Measurements from ENCODE around the gene PDE4D.

PDE4D gene

DNA sequence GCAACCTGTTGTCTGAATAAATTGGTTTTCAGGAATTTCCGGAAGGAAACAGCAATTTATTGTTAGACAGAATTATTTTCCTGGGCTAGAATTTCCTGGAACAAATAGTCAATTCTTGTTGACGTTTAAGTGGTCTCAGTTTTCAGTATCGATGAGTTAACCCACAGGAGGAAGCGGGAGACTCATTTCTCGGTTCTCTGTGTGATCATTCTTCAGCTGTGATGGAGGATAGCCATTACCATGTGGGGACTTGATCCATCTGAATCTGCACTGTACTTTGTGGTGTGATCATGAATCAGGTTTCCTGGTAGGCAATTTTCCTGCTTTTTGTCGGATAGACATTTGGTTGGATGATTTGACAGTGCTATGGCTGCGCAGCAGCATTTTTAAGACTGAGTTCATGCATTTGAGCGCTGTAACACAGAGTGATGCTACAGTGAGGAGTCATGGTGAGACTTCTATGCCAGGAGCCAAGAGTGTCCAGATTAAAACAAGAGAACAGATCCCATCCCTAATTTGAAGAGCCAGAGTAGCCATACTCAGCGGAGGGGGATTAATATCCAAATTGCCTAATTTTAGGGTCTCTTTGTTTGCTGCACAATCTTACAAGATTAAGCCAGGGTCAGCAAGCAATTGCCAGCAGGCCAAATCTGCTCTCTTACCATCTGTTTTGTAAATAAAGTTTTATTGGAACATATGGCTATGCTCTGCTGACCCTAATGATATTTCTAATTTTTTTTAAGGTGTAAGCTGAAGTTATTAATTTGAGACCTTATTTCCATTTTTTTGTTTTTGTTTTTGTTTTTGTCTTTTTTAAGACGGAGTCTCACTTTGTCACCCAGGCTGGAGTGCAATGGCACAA is 954.7 kb downstream of the PDE4D start:
- no peak for DNase-seq (ENCODE audit: low spot score)

- no peak for DNase-seq (ENCODE audit: low spot score)
Observed at GRCh38 chr5:58937031-58937681, 956.4 kb downstream of the PDE4D start.

GRCh38 chr5:58934629-58935097 is 958.9 kb downstream of the PDE4D start:
- no peak for DNase-seq (ENCODE audit: low spot score)

DNA sequence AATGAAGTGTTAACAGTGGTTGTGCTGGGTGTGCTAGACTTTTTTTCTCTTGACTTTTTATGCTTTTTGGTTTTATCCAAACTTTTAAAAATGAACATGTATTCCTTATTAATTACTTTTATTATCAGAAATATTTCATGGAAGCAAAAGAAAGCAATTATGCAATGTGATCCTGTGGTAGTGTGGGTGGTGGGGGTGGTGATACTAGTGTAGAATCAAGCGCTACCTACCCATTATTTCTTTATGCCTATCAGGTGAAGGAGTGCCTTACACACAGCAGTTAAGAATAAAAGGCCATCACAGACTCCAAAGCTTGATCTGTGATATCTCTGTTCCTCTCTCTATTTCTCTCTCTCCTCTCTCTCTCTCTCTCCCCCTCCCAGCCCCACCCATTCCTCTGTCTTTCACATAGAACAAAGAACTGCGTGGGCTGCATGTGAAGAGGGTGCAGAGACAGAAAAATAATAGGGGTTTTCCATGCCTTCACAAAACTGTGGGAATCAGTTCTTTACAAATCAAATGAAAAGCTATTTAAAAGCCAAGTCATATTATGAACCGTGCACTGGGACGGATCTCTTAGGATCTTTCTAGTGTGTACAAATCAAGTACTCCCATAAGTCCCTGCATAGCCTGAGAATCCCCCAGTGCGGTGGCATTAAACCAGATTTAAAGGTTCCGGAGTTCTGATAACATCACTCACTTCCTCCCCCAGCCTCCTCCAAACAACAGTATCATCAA is 959.5 kb downstream of the PDE4D start:
- DNase-seq (ENCODE audit: low spot score), result no peak

DNA sequence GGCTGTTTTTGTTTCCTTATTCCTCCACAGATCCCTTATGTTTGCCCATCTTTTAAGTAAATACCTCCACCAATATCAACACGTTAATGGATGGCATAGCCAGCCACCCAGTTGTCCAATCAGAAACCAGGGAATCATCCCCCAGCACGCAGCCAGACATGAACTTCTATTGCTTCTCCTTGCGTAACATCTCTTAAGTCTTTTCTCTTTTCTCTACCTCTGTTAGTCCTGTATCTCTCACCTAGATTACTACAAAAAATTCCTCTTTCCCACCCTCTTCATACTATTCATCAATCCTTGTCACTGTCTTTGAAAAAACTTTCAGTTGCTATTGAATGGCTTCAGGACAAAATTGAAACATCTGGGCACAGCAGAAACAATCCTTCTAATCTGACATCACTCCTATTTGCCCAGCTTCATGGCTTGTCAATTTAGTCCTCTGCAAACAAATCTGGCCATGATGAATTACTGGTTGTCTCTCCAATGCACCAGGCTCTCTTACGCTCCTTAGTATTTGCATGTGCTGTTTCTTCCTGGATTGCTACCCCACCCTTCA is 961.4 kb downstream of the PDE4D start:
- no peak for DNase-seq (ENCODE audit: low spot score)

DNA sequence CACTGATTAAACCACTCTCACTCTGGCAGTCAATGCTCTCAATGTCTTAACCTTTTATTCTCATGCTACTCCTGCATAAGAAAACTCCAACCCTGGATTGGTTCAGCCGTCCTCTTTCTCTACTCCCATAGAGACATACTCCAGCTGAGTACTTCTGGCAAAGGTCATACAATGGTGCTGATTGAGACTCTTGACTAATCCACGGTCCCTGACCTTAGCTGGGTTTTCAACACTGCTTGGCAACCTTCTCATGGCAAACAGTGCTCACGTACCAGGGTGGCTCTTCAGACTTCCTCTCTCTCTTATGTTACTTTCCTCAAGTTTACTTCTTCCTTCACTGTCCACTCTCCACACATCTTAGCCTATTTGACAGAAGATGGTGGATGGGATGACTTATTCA is 963.0 kb downstream of the PDE4D start:
- DNase-seq (ENCODE audit: low spot score), result no peak

DNA sequence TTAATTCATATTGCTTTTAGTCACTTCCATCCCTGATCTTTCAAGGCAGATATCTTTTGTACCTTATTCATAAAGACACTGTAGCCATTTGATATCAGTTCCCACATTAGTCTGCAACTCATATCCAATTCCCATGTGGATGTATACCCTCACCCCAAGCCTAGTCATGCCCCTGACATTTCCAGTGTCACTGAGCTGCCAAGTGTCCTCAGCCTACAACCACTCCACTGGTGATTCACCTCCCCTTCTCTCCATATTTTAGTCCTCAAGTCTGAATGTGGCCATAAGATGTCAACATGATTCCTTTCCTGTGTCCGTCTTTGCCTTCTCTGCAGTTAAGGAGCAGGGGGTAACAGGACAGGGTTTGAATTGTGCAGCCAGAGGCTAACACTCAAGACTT is 963.8 kb downstream of the PDE4D start:
- no peak for DNase-seq (ENCODE audit: low spot score)

- no peak for DNase-seq (ENCODE audit: low spot score)
Observed at GRCh38 chr5:58927938-58928337, 965.6 kb downstream of the PDE4D start.

- DNase-seq (ENCODE audit: low spot score), result no peak
Observed at GRCh38 chr5:58927181-58927580, 966.3 kb downstream of the PDE4D start.

DNA sequence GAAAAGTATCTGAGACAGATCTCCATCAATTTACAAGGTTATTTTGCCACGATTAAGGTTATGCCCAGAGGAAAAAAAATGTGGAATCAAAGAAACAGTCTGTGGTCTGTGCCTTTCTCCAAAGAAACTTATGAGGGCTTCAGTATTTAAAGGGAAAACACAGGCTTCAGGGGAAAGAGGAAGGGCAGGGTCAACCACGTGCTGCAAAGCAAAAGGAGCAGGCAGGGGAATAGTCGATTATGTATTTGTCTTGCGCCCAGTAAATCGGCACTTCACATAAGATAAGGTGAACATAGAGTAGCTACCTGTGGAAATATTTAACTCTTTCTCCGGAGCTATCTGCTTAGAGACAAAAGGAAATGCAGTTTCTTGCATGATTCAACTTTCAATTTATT is 967.0 kb downstream of the PDE4D start:
- no peak for DNase-seq (ENCODE audit: low spot score)

DNA sequence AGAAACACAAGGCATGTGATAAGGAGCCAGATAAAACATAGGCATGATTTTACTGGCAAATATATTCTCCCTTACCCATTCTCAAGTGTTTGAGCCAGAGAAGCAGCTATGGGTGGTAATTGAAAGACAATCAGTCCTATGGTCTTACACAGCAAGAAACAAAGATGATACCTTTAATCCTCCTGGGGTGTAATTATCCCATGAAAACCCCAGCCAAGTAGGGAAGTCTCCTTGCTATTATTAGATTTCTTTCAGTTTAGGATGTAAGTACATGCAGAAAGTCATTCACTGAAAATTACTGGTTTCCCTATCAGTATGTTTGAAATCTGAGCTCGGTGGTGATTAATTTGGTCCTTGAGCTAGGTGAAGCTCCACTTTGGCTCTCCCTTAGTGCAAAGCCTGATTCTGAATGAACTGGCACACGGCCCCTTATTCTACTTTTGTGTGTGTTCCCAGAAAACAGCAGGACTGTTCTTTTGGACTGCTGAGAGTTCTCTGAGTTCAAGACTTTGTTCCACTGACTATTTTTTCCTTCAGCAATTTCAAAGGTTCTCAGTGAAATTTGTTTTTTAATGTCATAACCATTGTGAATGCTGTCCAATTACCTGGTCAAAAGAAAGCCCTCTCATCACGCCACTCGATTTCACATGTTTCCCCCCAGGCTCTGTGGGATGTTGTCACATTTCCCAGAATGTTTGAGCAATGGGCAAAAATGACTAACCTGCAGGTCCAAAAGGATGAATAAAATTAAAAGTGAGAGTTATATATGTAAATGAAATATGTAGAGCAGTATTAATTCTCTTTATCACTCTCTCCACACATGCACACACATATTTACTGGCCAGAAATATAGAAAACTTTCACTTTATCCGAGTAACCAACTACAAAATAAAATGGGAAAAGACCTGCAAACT is 967.6 kb downstream of the PDE4D start:
- DNase-seq (ENCODE audit: low spot score), result no peak

GRCh38 chr5:58924306-58924705 is 969.2 kb downstream of the PDE4D start:
- DNase-seq (ENCODE audit: low spot score), result no peak

DNA sequence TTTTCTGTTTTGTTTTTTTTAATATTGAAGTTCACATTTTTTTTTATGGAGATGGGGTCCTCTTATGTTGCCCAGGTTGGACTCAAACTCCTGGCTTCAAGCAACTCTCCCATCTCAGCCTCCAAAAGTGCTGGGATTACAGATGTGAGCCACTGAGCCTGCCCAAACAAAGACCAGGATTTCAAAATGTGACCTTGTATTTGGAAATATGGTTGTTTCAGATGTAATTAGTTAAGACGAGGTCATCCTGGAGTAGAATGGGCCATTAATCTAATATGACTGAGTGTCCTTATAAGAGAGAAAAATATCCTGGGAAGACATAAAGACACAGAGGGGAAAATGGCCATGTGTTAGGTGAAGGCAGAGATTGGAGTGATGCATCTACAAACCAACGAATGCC is 970.2 kb downstream of the PDE4D start:
- DNase-seq (ENCODE audit: low spot score), result no peak

DNA sequence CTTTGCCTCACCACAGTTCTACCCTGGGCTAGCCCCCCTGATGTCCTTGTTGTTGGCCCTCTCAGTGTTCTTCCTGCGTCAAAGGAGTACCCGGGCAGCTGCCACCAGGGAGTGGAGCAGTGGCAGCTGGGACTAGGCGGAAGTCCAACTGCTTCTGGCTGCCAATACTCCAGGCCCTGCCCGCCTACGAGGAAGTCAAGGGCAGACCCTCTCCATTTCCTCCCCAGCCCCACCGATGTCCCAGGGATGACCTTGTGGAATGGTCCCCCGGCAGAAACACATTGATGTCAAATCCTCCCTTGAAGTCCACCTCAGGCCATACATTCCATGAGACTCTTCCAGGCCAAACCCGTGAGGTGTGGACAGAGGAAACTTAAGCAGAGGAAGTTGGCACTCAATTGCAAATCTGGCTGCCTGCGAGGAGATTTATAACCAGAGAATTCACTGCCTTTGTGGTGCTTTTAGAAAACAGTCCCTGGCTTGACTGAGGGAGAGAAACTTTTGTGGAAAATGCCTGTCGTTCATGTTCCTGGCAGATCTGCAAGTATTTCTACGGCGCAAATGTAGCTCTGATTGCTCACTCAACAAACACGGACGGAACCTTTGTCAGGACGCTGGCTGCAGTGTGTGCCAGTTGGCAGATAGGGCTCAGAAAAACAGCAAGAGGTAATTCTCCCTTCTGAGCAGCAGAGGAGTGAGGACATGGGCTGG is 970.9 kb downstream of the PDE4D start:
- no peak for DNase-seq (ENCODE audit: low spot score)

GRCh38 chr5:58921159-58921558 is 972.4 kb downstream of the PDE4D start:
- DNase-seq (ENCODE audit: low spot score), result no peak

GRCh38 chr5:58919833-58920232 is 973.7 kb downstream of the PDE4D start:
- DNase-seq (ENCODE audit: low spot score), result no peak

All from SK-N-DZ (cell line).